ENCODE data around the gene MATN1. TPM values are rescaled to one million over a fixed set of nuclear protein-coding genes. Genes with fewer than 3 reads are reported as not detected.
"Not testable (repeated sequence)": the region's sequence is repeated elsewhere in the genome, so short reads cannot be mapped to it uniquely, and the experiment has no call there.

Gene MATN1, protein sequence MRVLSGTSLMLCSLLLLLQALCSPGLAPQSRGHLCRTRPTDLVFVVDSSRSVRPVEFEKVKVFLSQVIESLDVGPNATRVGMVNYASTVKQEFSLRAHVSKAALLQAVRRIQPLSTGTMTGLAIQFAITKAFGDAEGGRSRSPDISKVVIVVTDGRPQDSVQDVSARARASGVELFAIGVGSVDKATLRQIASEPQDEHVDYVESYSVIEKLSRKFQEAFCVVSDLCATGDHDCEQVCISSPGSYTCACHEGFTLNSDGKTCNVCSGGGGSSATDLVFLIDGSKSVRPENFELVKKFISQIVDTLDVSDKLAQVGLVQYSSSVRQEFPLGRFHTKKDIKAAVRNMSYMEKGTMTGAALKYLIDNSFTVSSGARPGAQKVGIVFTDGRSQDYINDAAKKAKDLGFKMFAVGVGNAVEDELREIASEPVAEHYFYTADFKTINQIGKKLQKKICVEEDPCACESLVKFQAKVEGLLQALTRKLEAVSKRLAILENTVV
- total RNA-seq: 0.32 and 0.54 TPM in 2 replicates
- long read RNA-seq: 0 reads

DNA sequence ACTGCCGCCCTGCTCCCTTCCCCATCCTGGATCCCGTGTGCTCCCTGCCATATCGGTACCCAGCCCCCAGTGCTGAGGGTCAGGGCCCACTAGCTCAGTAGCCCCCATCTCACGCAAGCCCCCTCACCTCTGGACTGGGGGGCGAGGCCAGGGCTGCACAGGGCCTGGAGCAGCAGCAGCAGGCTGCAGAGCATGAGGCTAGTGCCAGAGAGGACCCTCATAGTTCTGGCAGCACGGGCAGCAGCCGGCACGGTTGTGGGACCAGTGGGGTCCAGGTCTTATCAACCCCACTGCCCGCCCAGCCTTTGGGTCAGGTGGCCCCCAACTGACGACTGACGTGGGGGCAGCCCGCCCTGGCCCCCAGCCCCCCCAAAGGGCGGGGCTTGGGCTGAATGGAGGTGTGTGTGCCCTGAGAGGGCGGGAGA, at the start of gene MATN1:
MATN1 (minus strand) TSS at position 255 of the 425 bp plus-strand sequence; CDS start at position 221, 34 bp downstream.
- Mint-ChIP-seq H3K27ac (ENCODE audit: unreplicated experiment) (no peak within 1 kb of the TSS), H3K9me3 (no peaks in the 10 kb centered on the region), H3K27me3 (ENCODE audit: low read depth) (no peaks in the 10 kb centered on the region), H3K4me1 (peaks cover 36% of the 10 kb centered on the region), H3K4me3 (no peak within 1 kb of the TSS), H3K36me3 (ENCODE audit: low read depth) (no peaks in the 10 kb centered on the region)
- TF ChIP-seq, protein P1, sequence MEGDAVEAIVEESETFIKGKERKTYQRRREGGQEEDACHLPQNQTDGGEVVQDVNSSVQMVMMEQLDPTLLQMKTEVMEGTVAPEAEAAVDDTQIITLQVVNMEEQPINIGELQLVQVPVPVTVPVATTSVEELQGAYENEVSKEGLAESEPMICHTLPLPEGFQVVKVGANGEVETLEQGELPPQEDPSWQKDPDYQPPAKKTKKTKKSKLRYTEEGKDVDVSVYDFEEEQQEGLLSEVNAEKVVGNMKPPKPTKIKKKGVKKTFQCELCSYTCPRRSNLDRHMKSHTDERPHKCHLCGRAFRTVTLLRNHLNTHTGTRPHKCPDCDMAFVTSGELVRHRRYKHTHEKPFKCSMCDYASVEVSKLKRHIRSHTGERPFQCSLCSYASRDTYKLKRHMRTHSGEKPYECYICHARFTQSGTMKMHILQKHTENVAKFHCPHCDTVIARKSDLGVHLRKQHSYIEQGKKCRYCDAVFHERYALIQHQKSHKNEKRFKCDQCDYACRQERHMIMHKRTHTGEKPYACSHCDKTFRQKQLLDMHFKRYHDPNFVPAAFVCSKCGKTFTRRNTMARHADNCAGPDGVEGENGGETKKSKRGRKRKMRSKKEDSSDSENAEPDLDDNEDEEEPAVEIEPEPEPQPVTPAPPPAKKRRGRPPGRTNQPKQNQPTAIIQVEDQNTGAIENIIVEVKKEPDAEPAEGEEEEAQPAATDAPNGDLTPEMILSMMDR (conservative IDR thresholded peaks at IDR 0.05): no peak
- DNase-seq (ENCODE audit: low read depth, low spot score): no peak

DNA sequence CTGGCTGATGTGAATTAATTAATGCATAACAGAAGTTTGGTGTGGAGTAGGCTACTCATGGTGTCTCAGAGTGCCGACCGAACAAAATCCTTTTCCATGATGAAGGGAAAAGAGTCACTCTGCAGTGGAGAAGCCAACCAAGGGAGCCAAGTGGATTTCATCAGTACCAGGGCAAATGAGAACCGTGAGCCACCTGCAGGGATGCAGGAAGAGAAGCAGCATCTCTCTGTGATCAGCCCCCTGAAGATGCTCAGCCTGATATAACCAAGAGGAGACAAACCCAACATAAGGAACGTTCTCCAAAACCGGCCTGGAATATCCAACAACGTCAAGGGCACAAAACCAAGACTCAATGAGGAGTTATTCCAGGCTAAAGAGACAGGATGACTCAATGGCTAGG, 47.6 kb upstream of the MATN1 start:
- H3K4me3 Mint-ChIP-seq: no peak overlapping the region
- peaks cover 8% of the 10 kb centered on the region for H3K4me1 Mint-ChIP-seq
- TF ChIP-seq, protein P1 (conservative IDR thresholded peaks at IDR 0.05): no peak
- no peaks in the 10 kb centered on the region for H3K9me3 Mint-ChIP-seq
- H3K27me3 Mint-ChIP-seq (ENCODE audit: low read depth): no peaks in the 10 kb centered on the region
- H3K27ac Mint-ChIP-seq (ENCODE audit: unreplicated experiment): no peak overlapping the region
- H3K36me3 Mint-ChIP-seq (ENCODE audit: low read depth): no peaks in the 10 kb centered on the region
- no peak for DNase-seq (ENCODE audit: low read depth, low spot score)

DNA sequence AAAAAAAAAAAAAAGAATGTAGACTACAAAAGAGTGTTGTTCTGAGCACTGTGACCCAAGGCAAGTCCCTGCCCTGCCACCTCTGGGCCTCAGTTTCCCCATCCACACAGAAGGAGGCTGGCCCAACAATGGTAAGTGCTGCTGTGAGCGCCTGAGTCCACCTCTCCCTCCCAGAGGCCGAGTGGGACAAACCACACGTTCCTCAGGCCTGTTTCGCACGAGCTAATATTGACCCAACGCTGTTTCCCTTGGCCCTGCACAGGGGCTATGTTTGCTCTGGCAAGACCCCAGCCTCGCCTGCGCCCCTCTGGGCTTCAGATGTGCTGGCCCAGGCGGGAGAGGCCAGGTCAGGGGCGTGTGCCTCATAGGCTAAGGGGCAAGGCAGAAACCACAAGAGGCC, 46.8 kb upstream of the MATN1 start:
- TF ChIP-seq, protein P1 (conservative IDR thresholded peaks at IDR 0.05): no peak
- DNase-seq (ENCODE audit: low read depth, low spot score): no peak
- no peaks in the 10 kb centered on the region for H3K27me3 Mint-ChIP-seq (ENCODE audit: low read depth)
- no peaks in the 10 kb centered on the region for H3K36me3 Mint-ChIP-seq (ENCODE audit: low read depth)
- no peak overlapping the region for H3K4me3 Mint-ChIP-seq
- H3K4me1 Mint-ChIP-seq: peaks cover 8% of the 10 kb centered on the region
- H3K27ac Mint-ChIP-seq (ENCODE audit: unreplicated experiment): no peak overlapping the region
- H3K9me3 Mint-ChIP-seq: no peaks in the 10 kb centered on the region

DNA sequence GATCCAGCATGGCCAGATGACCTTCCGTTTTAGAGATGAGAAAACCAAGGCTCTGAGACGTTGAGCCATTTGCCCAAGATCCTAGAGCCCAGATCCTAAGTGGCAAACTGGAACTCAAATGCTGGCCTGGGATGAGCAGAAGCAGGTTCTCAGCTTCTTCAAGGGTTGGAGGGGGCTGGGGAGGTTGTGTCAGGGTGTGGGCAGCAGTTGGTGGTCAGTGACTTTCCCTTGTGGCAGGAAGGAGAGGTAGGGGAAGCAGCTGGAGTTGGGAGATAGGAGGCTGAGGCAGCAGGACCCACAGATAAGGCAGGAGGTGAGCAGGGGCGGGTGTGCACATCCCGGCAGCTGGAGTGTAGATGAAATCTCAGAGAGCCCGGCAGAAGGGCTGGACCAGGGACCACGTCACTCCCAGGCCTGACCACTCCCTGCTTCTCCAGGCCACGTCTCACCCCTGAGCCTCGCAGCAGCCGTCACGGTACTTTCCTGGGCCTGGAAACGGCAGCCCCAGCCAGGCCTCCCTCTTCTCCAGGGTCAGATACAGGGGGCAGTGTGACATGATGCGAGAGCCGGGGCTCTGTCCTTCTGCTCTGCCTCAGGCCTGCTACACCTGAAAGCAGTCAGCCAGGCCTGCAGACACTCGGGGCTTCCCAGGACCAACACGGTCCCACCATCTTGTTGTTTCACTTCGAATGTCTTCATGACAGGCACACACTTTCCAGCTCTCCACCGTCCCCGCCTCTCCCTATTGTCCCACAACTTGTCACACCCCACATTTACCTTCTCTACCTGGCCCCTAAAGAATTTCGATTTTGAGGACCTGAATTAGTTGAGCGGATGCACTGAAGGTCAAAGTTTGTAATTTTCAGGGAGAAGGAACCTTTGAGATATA, 45.7 kb upstream of the MATN1 start:
- no peaks in the 10 kb centered on the region for H3K36me3 Mint-ChIP-seq (ENCODE audit: low read depth)
- no peak overlapping the region for H3K4me3 Mint-ChIP-seq
- H3K4me1 Mint-ChIP-seq: peaks cover 7% of the 10 kb centered on the region
- no peaks in the 10 kb centered on the region for H3K27me3 Mint-ChIP-seq (ENCODE audit: low read depth)
- H3K9me3 Mint-ChIP-seq: no peaks in the 10 kb centered on the region
- H3K27ac Mint-ChIP-seq (ENCODE audit: unreplicated experiment): peak overlapping the region; percentile 71
- TF ChIP-seq, protein P1 (conservative IDR thresholded peaks at IDR 0.05): no peak
- no peak for DNase-seq (ENCODE audit: low read depth, low spot score)

DNA sequence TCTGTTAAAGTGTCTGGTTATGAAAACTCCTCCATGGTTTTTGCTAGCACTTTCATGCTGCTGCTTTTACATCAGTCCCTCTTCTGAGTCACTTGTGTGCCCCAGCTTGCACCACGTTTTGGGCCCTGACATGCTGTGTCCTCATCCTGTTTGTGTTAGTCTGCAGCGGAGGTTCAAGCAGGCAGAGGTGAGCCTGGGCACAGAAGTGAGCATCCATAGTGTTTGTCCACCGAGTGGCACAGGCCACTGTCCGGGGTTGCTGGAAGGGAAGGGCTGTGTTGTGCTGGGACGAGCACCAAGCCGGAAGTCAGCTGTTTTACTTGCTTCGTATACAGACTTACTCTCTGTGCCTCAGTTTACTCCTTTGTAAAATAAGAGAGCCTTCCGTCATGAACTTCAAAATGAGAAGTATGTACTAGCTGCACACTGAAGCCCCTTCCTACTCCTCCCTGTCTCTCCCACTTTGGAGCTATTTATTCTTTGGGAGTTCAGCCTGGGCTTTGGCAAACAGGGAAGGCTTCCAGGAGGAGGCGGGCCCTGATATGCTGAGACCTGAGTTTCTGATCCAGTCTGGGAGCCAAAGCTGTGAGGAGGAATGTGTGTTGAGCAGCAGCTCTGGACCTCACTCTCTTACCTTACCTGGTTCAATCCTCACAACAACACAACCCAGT, 44.9 kb upstream of the MATN1 start:
- H3K36me3 Mint-ChIP-seq (ENCODE audit: low read depth): no peaks in the 10 kb centered on the region
- H3K27me3 Mint-ChIP-seq (ENCODE audit: low read depth): no peaks in the 10 kb centered on the region
- no peak overlapping the region for H3K27ac Mint-ChIP-seq (ENCODE audit: unreplicated experiment)
- no peaks in the 10 kb centered on the region for H3K9me3 Mint-ChIP-seq
- no peak for DNase-seq (ENCODE audit: low read depth, low spot score)
- TF ChIP-seq, protein P1 (conservative IDR thresholded peaks at IDR 0.05): no peak
- peaks cover 2% of the 10 kb centered on the region for H3K4me1 Mint-ChIP-seq
- no peak overlapping the region for H3K4me3 Mint-ChIP-seq

DNA sequence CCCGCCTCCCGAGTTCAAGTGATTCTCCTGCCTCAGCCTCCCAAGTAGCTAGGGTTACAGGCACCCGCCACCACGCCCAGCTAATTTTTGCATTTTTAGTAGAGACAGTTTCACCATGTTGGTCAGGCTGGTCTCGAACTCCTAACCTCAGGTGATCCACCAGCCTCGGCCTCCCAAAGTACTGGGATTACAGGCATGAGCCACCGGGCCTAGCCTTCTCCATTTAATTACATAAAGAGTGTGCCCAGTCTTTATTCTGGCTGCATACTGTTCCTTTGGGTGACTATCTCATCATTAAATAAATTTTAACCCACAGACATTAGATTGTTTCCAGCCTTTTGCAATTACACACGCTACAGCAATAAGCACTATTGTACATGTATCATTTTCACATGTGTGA, 43.6 kb upstream of the MATN1 start:
- not testable (repeated sequence) for H3K27ac Mint-ChIP-seq (ENCODE audit: unreplicated experiment); DNase-seq (ENCODE audit: low read depth, low spot score); H3K27me3 Mint-ChIP-seq (ENCODE audit: low read depth); H3K4me3 Mint-ChIP-seq; H3K36me3 Mint-ChIP-seq (ENCODE audit: low read depth); H3K9me3 Mint-ChIP-seq
- peaks cover 14% of the 10 kb centered on the region for H3K4me1 Mint-ChIP-seq

Data from neural crest cell (in vitro differentiated cells).